Left kidney (tissue), 2 donors: Measurements from ENCODE around the gene HPN. TPM values are rescaled to one million over a fixed set of nuclear protein-coding genes. Genes with fewer than 3 reads are reported as not detected.
"Not testable (repeated sequence)": the region's sequence is repeated elsewhere in the genome, so short reads cannot be mapped to it uniquely, and the experiment has no call there.

Source experiments
- DNase-seq: peaks from one replicate; pipeline ENCODE4 v3.0.0-alpha.2; 2013
- polyA plus RNA-seq: library from polyadenylated mRNA; unstranded; fragments of 120-200 nt; gene quantifications from one replicate; pipeline ENCODE4 v1.2.1, GENCODE V29; 2013; ENCODE audit not compliant: insufficient read length

HPN gene
- polyA plus RNA-seq, 1 donor = 89.0 TPM

- no peak for DNase-seq
Measured at GRCh38 chr19:35083691-35084508, 42.4 kb downstream of the HPN start.

GRCh38 chr19:35084509-35084762, 42.9 kb downstream of the HPN start:
- no peak for DNase-seq

GRCh38 chr19:35085947-35086346, 44.4 kb downstream of the HPN start:
- DNase-seq = no peak

- no peak for DNase-seq
Measured at GRCh38 chr19:35086455-35086854, 44.9 kb downstream of the HPN start.

GRCh38 chr19:35087393-35087792, 45.9 kb downstream of the HPN start:
- no peak for DNase-seq

GRCh38 chr19:35088131-35088913, 46.8 kb downstream of the HPN start:
- DNase-seq = no peak

- DNase-seq = no peak
Measured at GRCh38 chr19:35089554-35089953, 48.0 kb downstream of the HPN start.

GRCh38 chr19:35090160-35090505, 48.6 kb downstream of the HPN start:
- DNase-seq = no peak

- DNase-seq = peak; percentile 83
Measured at GRCh38 chr19:35090506-35091214, 49.1 kb downstream of the HPN start.

GRCh38 chr19:35093430-35093829, 51.9 kb downstream of the HPN start:
- DNase-seq = no peak

GRCh38 chr19:35093941-35094647, 52.6 kb downstream of the HPN start:
- DNase-seq = no peak

GRCh38 chr19:35094656-35095055, 53.1 kb downstream of the HPN start:
- no peak for DNase-seq

GRCh38 chr19:35095667-35096368, 54.3 kb downstream of the HPN start:
- DNase-seq = no peak

GRCh38 chr19:35098413-35099049, 57.0 kb downstream of the HPN start:
- no peak for DNase-seq

- no peak for DNase-seq
Measured at GRCh38 chr19:35099155-35099896, 57.8 kb downstream of the HPN start.

GRCh38 chr19:35099897-35100275, 58.4 kb downstream of the HPN start:
- DNase-seq = no peak

- no peak for DNase-seq
Measured at GRCh38 chr19:35100588-35101533, 59.3 kb downstream of the HPN start.

- not testable (repeated sequence) for DNase-seq
Measured at GRCh38 chr19:35101949-35102348, 60.4 kb downstream of the HPN start.

GRCh38 chr19:35103614-35104013, 62.1 kb downstream of the HPN start:
- DNase-seq = not testable (repeated sequence)
